Measurements from ENCODE around the gene MCAT.

MCAT gene

GRCh38 chr22:43171607-43172006 is 28.4 kb upstream of the MCAT start:
- no peak for DNase-seq

- DNase-seq = no peak
Measured at GRCh38 chr22:43171019-43171491, 27.9 kb upstream of the MCAT start.

GRCh38 chr22:43170131-43170480 is 26.9 kb upstream of the MCAT start:
- DNase-seq = no peak

- DNase-seq = no peak
Measured at GRCh38 chr22:43169310-43170130, 26.3 kb upstream of the MCAT start.

- no peak for DNase-seq
Measured at GRCh38 chr22:43168471-43169309, 25.5 kb upstream of the MCAT start.

- DNase-seq = no peak
Measured at GRCh38 chr22:43167001-43167589, 23.9 kb upstream of the MCAT start.

- DNase-seq = no peak
Measured at GRCh38 chr22:43166132-43166930, 23.1 kb upstream of the MCAT start.

- DNase-seq = no peak
Measured at GRCh38 chr22:43164636-43165035, 21.4 kb upstream of the MCAT start.

- no peak for DNase-seq
Measured at GRCh38 chr22:43163241-43163795, 20.1 kb upstream of the MCAT start.

- DNase-seq = no peak
Measured at GRCh38 chr22:43162412-43163150, 19.4 kb upstream of the MCAT start.

GRCh38 chr22:43160497-43161126 is 17.4 kb upstream of the MCAT start:
- no peak for DNase-seq

GRCh38 chr22:43159484-43160178 is 16.4 kb upstream of the MCAT start:
- DNase-seq = no peak

GRCh38 chr22:43158778-43159483 is 15.7 kb upstream of the MCAT start:
- DNase-seq = no peak

- DNase-seq = no peak
Measured at GRCh38 chr22:43157874-43158546, 14.8 kb upstream of the MCAT start.

GRCh38 chr22:43156413-43156812 is 13.2 kb upstream of the MCAT start:
- peak; percentile 27 to 79 for DNase-seq

- peak; percentile 79 to 91 for DNase-seq
Measured at GRCh38 chr22:43155789-43156188, 12.6 kb upstream of the MCAT start.

- peak; percentile 72 to 90 for DNase-seq
Measured at GRCh38 chr22:43154887-43155536, 11.8 kb upstream of the MCAT start.

- peak; percentile 62 to 70 for DNase-seq
Measured at GRCh38 chr22:43153899-43154298, 10.7 kb upstream of the MCAT start.

Data from inflammatory macrophage treated with lipopolysaccharide for 1 hour (primary cell).